Activated CD8-positive, alpha-beta memory T cell treated with anti-CD3 and anti-CD28 coated beads, Interleukin-2, amount 50 U/mL, for 24 hours (primary cell): ENCODE data around the gene RASL12.
"Not testable (repeated sequence)": the region's sequence is repeated elsewhere in the genome, so short reads cannot be mapped to it uniquely, and the experiment has no call there.

ENCODE experiments used
- DNase-seq: peaks from one replicate; pipeline ENCODE4 v3.0.0-alpha.2; 2020; ENCODE audit errors: extremely low read depth

RASL12 gene, protein sequence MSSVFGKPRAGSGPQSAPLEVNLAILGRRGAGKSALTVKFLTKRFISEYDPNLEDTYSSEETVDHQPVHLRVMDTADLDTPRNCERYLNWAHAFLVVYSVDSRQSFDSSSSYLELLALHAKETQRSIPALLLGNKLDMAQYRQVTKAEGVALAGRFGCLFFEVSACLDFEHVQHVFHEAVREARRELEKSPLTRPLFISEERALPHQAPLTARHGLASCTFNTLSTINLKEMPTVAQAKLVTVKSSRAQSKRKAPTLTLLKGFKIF

DNA sequence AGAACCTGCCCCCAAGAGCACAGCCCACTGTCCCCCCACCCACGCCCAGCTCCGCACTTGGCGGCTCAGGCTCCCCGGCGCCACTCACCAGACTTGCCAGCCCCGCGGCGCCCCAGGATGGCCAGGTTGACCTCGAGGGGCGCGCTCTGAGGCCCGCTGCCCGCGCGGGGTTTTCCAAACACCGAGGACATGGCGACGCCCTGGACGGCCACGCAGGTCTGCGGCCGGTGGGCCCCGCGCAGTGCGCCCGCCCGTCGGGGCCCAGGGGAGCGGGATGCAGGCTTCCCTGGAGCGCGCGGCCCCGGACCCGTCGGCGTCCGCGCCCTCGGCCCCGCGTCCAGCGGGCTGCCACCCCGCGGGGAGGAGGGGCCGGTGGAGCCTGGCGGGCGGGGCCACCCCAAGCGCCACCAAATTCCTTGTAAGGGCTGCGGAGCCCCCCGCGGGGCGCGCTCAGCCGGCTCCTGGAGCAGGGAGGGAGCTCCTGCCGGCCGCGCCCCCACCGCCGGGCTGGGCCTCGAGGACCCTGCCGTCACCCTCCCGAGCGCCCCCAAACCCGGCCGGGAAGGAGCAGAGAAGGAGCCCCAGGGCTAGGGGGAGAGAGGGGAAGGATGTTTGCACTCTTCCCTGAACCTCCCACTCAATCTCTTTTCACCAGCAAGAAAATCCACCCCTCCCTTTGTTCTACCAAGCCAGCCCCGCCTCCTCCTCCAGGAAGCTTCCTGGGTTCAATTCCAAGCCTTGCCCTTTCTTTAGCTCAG is at the start of gene RASL12:
Gene RASL12, minus strand, starts transcription at position 347 of the 758 bp plus-strand sequence. Its CDS starts 156 bp downstream, at position 191.
- DNase-seq, result no peak

DNA sequence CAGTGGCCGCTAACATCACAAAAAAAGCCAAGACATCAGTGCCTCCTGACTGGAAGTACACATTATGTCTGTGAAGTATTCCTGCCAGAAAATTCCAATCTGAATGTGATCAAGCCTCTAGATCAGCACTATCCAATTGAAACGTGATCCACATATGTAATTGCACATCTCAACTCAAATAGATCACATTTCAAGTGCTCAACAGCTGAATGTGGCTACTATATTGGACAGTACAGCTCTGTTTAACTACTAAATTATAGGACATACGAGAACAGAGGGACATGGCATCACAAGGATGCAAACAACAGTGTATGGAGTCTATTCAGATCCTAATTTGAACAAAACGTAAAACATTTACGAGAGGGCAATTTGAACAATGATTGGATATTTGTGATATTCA is 47.8 kb upstream of the RASL12 start:
- DNase-seq, result no peak

- DNase-seq, result no peak
Observed at GRCh38 chr15:65115086-65115485, 47.3 kb upstream of the RASL12 start, which contains the start of gene UBAP1L. Gene UBAP1L (minus strand): TSS chr15:65115200. CDS start chr15:65106215, 8,985 bp downstream.

GRCh38 chr15:65110676-65111292 is 43.0 kb upstream of the RASL12 start:
- DNase-seq, result no peak

GRCh38 chr15:65106011-65106590 is 38.3 kb upstream of the RASL12 start:
- DNase-seq, result no peak

DNA sequence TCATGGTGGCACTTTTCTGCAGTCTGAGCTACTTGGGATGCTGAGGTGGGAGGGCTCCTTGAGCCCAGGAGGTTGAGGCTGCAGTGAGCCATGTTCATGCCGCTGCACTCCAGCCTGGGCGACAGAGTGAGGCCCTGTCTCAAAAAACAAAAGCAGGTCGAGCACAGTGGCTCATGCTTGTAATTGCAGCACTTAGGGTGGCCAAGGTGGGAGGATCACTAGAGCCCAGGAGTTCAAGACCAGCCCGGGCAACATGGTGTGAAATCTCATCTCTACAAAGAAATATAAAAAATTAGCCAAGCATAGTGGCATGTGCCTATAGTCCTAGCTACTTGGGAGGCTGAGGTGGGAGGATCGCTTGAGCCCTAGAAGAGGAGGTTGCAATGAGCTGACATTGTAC is 37.2 kb upstream of the RASL12 start:
- DNase-seq, result no peak

- no peak for DNase-seq
Observed at GRCh38 chr15:65102912-65103311, 35.1 kb upstream of the RASL12 start.

DNA sequence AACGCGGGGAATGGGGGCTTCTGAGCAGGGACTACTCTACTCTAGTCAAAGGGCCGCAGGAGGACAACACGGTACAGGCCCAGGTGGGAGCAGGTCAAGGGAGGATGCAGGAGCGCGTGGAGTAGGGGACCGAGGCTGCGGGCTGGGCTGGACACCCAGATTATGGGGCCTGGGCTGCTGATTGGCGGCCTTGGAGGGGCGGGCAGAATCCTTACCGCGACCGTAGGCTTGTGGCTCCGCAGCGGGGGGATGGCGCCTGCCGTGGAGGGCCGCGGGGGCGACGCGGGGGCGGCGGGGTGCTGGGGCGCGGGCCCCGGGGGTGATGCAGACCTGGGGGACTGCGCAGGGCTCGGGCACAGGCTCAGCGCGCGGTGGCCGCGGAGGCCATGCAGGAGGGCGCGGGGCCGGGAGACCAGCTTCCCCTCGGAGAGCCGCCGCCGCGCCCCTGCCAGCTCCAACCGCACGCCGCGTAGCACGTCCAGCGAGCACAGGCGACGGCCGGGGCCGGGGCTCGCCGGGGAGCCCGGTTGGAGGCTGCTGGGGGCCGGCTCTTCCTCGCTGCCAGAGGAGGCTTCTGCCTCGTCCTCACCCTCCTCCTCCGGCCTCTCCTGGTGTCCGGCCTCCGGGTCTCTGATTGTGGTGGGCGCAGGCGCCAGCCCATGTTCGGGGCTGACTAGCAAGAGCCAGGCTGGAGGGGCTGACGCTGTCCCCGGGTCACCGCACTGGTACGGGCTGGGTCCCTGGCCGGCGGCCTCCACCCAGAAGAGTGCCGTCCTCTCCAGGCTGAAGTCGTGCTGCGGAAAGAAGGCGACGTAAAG is 34.3 kb upstream of the RASL12 start:
- DNase-seq, result no peak

DNA sequence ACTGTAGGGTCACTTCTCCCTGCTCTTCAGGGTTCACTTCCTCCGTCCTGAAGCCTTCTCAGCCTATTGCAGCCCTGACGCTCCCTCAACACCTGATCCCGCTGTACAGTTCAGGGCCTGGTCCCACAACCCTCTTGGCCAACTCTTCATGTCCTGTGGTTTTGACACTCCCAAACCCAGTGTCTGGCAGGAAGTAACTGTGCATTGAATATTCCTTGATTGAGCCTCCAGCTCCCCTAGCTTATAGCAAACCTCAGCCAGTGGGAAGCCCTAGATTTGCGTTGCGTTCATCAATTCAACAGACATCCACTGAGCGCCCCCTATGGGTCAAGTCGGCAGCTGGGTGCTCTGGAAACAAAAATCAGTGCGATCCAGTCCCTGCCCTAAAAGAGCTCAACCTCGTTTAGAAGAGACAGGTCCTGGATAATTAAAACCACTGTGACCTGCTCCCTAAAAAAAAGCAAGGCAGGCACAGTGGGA is 33.7 kb upstream of the RASL12 start:
- no peak for DNase-seq

DNA sequence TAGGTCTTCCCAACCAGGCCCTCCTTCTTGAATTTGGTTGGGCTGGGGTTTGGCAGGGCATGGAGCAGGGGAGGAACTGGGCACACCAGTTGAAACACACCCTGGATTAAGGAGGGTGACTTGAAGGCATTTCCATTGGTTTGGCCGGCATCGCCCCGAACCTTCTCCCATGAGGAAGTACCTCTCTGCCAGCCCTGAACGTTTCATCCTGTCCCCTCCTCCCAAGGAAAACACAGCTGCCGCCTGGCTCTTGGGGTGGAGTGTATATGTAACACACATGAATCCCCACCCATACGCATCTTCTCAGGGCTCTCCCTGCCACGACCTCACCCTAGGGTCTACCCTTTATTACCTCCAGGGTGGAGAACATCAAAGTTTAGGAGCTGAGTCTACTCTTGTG is 32.7 kb upstream of the RASL12 start:
- DNase-seq, result no peak

DNA sequence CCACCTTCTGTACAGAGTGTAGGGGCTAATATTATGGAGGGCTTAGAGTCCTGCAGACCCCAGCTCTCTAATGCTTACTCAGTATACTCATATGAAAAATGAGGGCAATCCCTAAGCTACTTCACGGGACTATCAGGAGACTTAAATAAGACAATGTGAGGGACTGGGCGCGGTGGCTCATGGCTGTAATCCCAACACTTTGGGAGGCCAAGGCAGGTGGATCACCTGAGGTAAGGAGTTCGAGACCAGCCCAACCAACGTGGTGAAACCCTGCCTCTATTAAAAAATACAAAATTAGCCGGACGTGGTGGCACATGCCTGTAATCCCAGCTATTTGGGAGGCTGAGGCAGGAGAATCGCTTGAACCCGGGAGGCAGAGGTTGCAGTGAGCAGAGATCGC is 32.0 kb upstream of the RASL12 start:
- DNase-seq, result not testable (repeated sequence)

GRCh38 chr15:65099336-65099735 is 31.5 kb upstream of the RASL12 start:
- no peak for DNase-seq

GRCh38 chr15:65097651-65098263 is 30.0 kb upstream of the RASL12 start:
- no peak for DNase-seq

GRCh38 chr15:65096481-65097385 is 28.9 kb upstream of the RASL12 start:
- DNase-seq, result no peak

DNA sequence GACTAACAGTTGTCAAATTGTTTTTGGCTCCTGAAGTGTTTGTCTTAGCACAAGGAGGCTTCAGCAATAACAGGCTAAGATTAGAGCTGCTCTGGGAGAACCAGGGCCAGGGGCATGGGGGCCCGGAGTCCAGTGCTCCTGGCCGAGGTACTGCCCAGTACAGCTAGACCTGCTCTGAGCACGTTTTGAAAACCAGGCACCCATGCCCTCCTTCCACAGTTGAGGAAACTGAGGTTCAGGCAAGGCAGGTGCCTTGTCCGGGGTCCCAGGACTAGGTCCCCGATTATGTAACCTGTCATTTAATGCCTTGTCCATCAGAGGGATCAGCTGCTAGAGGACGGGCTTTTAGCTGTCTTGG is 27.9 kb upstream of the RASL12 start:
- no peak for DNase-seq

GRCh38 chr15:65095011-65095746 is 27.4 kb upstream of the RASL12 start:
- no peak for DNase-seq

DNA sequence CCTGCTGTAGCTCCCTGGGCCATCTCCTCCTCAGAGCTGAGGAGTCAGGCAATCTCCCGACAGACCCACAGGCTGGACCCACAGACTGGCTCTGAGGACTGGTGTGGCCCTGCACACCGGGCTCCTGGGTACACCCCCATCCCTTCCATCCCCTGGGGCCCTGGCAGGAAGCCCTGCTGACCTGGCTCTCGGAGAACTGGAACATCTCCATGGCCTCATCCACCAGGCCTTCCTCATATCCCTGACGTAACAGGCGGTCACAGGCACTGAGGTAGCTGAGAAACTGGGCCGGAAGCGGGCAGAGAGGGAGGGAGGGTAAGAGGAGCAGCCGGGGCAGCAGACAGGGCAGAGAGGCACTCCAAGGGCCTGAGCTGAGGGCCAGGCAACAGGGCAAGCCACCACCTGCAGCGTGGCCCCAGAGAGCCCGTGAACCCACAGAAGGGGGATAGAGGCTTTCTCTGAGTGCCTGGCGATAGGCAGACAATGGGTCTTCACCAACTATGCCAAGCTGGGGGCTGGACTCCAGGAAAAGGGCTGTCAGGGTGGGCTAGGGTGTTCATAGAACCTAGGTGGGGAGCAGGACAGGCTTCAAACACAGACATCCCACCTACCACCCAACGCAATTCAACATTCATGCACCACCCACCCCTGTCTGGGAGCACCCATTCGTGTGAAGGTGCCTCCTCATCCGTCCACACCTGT is 26.7 kb upstream of the RASL12 start:
- DNase-seq, result no peak

- DNase-seq, result not testable (repeated sequence)
Observed at GRCh38 chr15:65093793-65094170, 26.0 kb upstream of the RASL12 start.
